ENCODE data around the gene RASAL1.

DNA sequence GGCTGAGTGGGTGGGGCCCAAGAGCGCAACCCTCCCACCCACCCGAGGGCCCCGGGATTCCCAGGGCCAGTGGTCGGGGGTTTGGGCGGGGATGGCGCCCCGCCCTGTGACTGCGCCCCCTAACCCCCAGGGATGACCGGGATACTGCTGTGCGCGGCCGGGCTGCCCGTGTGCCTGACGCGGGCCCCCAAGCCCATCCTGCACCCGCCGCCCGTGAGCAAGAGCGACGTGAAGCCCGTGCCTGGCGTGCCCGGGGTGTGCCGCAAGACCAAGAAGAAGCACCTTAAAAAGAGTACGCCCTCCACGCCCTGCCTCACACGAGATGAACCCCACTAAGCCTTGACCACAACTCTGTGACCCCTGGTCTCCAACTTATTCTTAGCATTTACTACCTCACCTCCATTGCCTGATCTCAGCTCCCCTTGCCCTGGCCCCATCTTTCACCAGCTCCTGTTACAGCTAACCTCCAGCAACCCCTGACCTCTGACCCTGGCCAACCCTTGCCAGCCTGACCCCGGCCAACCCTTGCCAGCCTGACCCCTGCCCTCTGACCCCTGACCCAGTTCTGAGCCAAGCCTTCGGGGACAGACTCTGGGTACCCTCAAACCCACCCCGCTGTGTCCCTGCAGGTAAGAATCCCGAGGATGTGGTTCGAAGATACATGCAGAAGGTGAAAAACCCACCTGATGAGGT, 42.0 kb downstream of the RASAL1 start:
- TF ChIP-seq EZH2 (IDR thresholded peaks at IDR 0.05; ENCODE audit: low read depth, unreplicated experiment) (no peak), POLR2AphosphoS5 (IDR thresholded peaks at IDR 0.05; ENCODE audit: low read depth) (no peak), EZH2phosphoT487 (IDR thresholded peaks at IDR 0.05; ENCODE audit: unreplicated experiment) (no peak), ZNF331 (CRISPR knock-in tag; IDR thresholded peaks at IDR 0.05; ENCODE audit: low read depth) (no peak), NANOG (IDR thresholded peaks at IDR 0.05; ENCODE audit: borderline replicate concordance) (no peak), CREB1 (CRISPR knock-in tag; IDR thresholded peaks at IDR 0.05; ENCODE audit: low read depth) (no peak), JUNB (IDR thresholded peaks at IDR 0.05; ENCODE audit: unreplicated experiment) (no peak), STAT1 (IDR thresholded peaks at IDR 0.05; ENCODE audit: unreplicated experiment) (no peak), ZNF114 (CRISPR knock-in tag; IDR thresholded peaks at IDR 0.05) (no peak)
- TF ChIP-seq, protein P1, sequence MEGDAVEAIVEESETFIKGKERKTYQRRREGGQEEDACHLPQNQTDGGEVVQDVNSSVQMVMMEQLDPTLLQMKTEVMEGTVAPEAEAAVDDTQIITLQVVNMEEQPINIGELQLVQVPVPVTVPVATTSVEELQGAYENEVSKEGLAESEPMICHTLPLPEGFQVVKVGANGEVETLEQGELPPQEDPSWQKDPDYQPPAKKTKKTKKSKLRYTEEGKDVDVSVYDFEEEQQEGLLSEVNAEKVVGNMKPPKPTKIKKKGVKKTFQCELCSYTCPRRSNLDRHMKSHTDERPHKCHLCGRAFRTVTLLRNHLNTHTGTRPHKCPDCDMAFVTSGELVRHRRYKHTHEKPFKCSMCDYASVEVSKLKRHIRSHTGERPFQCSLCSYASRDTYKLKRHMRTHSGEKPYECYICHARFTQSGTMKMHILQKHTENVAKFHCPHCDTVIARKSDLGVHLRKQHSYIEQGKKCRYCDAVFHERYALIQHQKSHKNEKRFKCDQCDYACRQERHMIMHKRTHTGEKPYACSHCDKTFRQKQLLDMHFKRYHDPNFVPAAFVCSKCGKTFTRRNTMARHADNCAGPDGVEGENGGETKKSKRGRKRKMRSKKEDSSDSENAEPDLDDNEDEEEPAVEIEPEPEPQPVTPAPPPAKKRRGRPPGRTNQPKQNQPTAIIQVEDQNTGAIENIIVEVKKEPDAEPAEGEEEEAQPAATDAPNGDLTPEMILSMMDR (conservative IDR thresholded peaks at IDR 0.05; ENCODE audit: low read depth in 2 of 2) = peak in 1 of 2 experiments; percentile 9; a peak in 1 of 4 replicates
- TF ChIP-seq, protein P2, sequence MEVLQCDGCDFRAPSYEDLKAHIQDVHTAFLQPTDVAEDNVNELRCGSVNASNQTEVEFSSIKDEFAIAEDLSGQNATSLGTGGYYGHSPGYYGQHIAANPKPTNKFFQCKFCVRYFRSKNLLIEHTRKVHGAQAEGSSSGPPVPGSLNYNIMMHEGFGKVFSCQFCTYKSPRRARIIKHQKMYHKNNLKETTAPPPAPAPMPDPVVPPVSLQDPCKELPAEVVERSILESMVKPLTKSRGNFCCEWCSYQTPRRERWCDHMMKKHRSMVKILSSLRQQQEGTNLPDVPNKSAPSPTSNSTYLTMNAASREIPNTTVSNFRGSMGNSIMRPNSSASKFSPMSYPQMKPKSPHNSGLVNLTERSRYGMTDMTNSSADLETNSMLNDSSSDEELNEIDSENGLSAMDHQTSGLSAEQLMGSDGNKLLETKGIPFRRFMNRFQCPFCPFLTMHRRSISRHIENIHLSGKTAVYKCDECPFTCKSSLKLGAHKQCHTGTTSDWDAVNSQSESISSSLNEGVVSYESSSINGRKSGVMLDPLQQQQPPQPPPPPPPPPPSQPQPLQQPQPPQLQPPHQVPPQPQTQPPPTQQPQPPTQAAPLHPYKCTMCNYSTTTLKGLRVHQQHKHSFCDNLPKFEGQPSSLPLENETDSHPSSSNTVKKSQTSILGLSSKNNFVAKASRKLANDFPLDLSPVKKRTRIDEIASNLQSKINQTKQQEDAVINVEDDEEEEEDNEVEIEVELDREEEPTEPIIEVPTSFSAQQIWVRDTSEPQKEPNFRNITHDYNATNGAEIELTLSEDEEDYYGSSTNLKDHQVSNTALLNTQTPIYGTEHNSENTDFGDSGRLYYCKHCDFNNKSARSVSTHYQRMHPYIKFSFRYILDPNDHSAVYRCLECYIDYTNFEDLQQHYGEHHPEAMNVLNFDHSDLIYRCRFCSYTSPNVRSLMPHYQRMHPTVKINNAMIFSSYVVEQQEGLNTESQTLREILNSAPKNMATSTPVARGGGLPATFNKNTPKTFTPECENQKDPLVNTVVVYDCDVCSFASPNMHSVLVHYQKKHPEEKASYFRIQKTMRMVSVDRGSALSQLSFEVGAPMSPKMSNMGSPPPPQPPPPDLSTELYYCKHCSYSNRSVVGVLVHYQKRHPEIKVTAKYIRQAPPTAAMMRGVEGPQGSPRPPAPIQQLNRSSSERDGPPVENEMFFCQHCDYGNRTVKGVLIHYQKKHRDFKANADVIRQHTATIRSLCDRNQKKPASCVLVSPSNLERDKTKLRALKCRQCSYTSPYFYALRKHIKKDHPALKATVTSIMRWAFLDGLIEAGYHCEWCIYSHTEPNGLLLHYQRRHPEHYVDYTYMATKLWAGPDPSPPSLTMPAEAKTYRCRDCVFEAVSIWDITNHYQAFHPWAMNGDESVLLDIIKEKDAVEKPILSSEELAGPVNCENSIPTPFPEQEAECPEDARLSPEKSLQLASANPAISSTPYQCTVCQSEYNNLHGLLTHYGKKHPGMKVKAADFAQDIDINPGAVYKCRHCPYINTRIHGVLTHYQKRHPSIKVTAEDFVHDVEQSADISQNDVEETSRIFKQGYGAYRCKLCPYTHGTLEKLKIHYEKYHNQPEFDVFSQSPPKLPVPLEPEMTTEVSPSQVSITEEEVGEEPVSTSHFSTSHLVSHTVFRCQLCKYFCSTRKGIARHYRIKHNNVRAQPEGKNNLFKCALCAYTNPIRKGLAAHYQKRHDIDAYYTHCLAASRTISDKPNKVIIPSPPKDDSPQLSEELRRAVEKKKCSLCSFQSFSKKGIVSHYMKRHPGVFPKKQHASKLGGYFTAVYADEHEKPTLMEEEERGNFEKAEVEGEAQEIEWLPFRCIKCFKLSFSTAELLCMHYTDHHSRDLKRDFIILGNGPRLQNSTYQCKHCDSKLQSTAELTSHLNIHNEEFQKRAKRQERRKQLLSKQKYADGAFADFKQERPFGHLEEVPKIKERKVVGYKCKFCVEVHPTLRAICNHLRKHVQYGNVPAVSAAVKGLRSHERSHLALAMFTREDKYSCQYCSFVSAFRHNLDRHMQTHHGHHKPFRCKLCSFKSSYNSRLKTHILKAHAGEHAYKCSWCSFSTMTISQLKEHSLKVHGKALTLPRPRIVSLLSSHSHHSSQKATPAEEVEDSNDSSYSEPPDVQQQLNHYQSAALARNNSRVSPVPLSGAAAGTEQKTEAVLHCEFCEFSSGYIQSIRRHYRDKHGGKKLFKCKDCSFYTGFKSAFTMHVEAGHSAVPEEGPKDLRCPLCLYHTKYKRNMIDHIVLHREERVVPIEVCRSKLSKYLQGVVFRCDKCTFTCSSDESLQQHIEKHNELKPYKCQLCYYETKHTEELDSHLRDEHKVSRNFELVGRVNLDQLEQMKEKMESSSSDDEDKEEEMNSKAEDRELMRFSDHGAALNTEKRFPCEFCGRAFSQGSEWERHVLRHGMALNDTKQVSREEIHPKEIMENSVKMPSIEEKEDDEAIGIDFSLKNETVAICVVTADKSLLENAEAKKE (CRISPR knock-in tag; IDR thresholded peaks at IDR 0.05) = no peak
- TF ChIP-seq, protein P3, sequence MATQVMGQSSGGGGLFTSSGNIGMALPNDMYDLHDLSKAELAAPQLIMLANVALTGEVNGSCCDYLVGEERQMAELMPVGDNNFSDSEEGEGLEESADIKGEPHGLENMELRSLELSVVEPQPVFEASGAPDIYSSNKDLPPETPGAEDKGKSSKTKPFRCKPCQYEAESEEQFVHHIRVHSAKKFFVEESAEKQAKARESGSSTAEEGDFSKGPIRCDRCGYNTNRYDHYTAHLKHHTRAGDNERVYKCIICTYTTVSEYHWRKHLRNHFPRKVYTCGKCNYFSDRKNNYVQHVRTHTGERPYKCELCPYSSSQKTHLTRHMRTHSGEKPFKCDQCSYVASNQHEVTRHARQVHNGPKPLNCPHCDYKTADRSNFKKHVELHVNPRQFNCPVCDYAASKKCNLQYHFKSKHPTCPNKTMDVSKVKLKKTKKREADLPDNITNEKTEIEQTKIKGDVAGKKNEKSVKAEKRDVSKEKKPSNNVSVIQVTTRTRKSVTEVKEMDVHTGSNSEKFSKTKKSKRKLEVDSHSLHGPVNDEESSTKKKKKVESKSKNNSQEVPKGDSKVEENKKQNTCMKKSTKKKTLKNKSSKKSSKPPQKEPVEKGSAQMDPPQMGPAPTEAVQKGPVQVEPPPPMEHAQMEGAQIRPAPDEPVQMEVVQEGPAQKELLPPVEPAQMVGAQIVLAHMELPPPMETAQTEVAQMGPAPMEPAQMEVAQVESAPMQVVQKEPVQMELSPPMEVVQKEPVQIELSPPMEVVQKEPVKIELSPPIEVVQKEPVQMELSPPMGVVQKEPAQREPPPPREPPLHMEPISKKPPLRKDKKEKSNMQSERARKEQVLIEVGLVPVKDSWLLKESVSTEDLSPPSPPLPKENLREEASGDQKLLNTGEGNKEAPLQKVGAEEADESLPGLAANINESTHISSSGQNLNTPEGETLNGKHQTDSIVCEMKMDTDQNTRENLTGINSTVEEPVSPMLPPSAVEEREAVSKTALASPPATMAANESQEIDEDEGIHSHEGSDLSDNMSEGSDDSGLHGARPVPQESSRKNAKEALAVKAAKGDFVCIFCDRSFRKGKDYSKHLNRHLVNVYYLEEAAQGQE (IDR thresholded peaks at IDR 0.05; ENCODE audit: unreplicated experiment) = no peak

Measured in GM23338 (cell line).